ENCODE data around the gene CBL.

- TF ChIP-seq YY1 (IDR thresholded peaks at IDR 0.05; ENCODE audit: insufficient read depth, insufficient read length) (no peak), SUZ12 (IDR thresholded peaks at IDR 0.05; ENCODE audit: extremely low read depth, insufficient read depth, insufficient read length) (no peak)
These were observed 113.1 kb downstream of the CBL start for GRCh38 chr11:119319136-119319699.
